ENCODE results near the gene LARP4.
A peak's percentile ranks its signal among the peaks of the same experiment; 100 is the strongest.
"Not testable (repeated sequence)": the region's sequence is repeated elsewhere in the genome, so short reads cannot be mapped to it uniquely, and the experiment has no call there.

Gene LARP4

DNA sequence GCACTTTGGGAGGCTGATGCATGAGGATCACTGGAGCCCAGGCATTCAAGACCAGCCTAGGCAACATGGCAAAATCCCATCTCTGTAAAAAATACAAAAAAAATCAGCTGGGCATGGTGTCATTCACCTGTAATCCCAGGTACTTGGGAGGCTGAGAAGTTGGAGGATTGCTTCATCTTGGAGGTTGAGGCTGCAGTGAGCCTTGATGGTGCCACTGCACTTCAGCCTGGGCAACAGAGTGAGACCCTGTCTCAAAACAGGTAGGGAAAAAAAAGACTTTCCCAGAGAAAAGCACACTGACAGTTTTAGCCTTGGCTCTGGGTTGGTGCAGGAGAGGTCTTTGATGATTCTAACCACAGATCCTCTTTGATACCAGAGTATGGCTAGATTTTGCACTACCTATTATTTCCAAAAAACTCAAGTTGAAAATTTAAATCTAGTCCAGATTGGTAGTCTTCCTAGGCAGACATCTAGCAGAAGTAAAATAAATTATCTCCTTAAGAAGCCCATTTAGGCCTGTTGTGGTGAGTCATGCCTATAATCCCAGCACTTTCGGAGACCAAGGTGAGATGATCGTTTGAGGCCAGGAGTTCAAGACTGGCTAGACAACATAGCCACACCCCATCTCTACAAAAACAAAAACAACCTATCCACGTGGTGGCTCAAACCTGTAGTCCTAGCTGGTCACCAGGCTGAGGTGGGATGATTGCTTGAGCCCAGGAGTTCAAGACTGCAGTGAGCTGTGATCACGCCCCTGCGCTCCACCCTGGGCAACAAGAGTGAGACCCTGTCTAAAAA is 18.6 kb downstream of the LARP4 start:
- DNase-seq (ENCODE audit: insufficient read length, low spot score), result no peak
- no peak for TF ChIP-seq POLR2A (IDR thresholded peaks at IDR 0.05; ENCODE audit: low read depth, low read length)
- FAIRE-seq, result no peak

DNA sequence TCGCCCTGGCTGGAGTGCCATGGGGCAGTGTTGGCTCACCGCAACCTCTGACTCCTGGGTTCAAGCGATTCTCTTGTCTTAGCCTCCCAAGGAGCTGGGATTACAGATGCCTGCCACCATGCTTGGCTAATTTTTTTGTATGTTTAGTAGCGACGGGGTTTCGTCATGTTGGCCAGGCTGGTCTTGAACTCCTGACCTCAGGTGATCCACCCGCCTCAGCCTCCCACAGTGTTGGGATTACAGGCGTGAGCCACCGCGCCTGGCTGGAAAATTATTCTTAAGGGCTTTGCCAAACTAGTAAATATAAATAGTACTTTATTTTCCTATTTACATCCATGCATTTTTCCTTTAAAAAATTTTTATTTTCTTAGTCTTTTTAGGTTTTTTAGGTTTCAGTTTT is 22.2 kb downstream of the LARP4 start:
- not testable (repeated sequence) for FAIRE-seq

DNA sequence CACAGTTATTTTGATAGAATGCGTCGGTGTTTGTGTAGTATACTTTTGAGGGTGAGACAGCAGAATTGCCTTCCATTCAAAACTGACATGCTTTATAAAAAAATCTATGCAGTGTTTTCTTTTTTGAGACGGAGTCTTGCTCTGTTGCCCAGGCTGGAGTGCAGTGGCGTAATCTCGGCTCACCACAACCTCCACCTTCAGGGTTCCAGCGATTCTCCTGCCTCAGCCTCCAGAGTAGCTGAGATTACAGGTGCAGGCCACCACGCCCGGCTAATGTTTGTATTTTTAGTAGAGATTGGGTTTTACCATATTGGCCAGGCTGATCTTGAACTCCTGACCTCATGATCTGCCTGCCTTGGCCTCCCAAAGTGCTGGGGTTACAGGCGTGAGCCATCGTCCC is 22.7 kb downstream of the LARP4 start:
- not testable (repeated sequence) for DNase-seq (ENCODE audit: insufficient read length, low spot score); FAIRE-seq

More for the DNA sequence above, 22.2 kb downstream of the LARP4 start:
- not testable (repeated sequence) for DNase-seq (ENCODE audit: insufficient read length, low spot score)

DNA sequence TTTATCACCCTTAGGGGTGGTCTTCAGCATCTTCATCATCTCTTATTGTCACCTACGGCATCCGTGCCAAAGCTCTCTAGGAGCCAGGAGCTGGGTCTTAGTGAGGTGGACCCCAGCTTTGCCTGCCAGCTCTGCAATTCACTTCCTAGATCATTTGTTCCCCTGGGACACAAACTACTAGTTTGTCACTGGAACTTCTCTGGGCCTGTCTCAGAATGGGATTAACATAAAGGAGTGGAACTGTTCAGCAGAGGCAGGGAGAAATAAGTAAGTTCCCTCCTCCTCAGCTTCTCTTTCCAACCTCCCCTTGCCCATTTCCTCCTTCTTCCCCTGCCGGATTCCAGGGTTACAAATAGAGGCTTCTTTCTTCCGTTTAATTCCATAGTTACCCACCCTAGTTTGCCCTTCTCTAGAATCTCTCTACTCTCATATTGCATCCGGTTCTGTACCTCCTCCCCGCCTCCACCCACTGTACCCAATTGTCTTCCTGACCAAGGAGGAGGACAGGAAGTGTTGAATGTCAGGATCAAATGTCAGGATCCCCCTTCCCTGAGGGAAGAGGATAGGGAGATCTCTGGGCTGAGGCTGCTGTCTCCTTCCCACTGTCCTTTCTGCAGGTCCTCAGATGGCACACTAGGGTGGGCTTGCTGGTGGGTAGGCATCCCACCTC is 25.0 kb downstream of the LARP4 start:
- FAIRE-seq, result no peak
- TF ChIP-seq POLR2A (IDR thresholded peaks at IDR 0.05; ENCODE audit: low read depth, low read length), result no peak
- DNase-seq (ENCODE audit: insufficient read length, low spot score), result no peak

DNA sequence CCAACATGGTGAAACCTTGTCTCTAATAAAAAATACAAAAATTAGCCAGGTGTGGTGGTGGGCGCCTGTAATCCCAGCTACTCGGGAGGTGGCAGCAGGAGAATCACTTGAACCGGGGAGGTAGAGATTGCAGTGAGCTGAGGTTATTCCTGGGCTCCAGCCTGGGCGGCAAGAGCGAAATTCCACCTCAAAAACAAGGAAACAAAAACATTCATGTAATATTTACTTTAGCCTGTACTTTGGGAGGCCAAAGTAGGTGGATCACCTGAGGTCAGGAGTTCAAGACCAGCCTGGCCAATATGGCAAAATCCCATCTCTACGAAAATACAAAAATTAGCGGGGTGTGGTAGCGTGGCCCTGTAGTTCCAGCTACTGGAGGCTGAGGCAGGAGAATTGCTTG is 31.0 kb downstream of the LARP4 start:
- DNase-seq (ENCODE audit: insufficient read length, low spot score); FAIRE-seq: not testable (repeated sequence)

DNA sequence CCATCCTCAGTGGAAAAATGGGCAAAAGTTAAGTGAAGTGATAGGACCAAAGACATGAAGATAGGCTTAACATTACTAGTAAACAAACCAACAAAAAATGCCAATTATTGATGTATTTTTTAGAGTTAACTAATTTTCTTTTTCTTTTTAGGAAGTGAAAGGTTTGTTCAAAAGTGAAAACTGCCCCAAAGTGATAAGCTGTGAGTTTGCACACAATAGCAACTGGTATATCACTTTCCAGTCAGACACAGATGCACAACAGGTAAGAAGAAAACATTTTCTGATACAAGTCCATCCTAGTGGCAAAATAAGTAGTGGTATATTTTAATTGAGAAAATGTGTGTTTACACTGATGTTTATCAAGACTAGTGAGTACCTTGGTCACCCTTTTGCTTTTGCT is 39.6 kb downstream of the LARP4 start:
- TF ChIP-seq POLR2A (IDR thresholded peaks at IDR 0.05; ENCODE audit: low read depth, low read length), result no peak
- no peak for DNase-seq (ENCODE audit: insufficient read length, low spot score)
- FAIRE-seq, result no peak

DNA sequence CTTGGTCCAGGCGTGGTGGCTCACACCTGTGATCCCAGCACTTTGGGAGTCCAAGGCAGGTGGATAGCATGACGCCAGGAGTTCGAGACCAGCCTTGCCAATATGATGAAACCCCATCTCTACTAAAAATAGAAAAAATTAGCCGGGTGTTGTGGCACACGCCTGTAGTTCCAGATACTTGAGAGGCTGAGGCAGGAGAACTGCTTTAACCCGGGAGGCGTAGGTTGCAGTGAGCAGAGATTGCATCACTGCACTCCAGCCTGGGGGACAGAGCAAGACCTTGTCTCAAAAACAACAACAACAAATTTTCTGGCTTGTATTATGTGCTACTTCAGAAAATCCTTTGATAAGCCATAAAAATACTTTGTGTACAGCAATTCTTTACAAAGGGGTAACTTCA is 41.1 kb downstream of the LARP4 start:
- FAIRE-seq (no peak), DNase-seq (ENCODE audit: insufficient read length, low spot score) (no peak)
- TF ChIP-seq POLR2A (IDR thresholded peaks at IDR 0.05; ENCODE audit: low read depth, low read length), result no peak

DNA sequence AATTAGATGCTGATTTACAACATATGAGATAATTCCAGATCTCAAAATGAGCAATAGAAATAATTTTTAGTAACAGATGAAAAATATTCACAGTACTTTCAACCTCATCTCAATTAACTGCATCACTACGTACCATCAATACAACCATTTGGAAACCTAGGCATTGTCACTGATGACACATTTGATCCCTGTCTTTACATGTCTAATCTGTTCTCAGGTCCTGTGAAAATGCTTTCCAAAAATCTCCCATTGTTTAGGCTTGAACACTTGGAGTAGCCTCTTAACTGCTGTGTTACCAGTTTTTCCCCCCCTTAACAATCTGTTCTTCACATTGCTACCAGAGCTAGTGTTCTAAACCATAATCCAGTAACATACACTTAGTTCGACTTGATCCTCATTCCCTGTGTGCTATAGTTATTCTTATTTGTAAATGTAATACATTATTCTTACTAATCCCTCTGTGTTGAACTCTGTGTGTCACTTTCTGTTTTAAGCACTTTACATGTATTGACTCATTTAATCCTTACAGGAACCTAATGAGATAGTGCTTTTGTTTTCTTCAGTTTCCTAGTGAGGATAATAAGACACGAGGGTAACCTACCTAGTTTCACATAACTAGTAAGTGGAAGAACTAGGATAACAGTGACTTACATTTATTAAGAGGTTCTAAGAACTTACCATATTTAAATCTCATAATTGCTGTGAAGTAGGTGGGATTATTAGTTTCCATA is 41.7 kb downstream of the LARP4 start:
- FAIRE-seq (peak; percentile 23), DNase-seq (ENCODE audit: insufficient read length, low spot score) (no peak)
- no peak for TF ChIP-seq POLR2A (IDR thresholded peaks at IDR 0.05; ENCODE audit: low read depth, low read length)

DNA sequence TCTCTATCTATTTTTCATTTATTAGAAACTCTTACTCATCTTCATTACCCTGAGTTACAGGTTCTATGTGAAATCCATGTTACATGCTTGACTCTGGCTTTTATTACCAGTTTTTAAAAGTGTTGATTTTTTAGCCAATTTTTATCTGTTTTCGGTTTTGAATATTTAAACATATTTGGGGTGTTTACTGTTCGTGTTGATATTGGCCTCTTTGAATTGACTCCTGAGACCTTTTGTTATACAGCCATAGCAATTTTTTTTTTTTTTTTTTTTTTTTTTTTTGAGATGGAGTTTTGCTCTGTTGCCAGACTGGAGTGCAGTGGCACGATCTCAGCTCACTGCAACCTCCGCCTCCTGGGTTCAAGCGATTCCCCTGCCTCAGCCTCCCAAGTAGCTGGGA is 49.0 kb downstream of the LARP4 start:
- not testable (repeated sequence) for DNase-seq (ENCODE audit: insufficient read length, low spot score); FAIRE-seq

DNA sequence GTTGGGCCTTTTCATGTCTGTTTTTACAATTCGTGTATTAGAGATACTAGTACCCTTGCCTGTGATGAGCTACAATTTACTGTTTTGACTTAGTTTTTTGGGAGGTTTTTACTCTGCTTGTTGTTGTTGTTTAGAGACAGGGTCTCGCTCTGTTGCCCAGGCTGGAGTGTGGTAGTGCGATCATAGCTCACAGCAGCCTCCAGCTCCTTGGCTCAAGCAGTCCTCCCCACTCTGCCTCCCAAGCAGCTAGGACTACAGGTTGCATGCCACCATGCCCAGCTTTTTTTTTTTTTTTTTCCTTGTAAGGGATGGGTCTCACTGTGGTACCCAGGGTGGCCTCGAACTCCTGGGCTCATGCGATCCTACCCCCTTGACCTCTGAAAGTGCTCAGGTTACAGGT is 52.1 kb downstream of the LARP4 start:
- no peak for DNase-seq (ENCODE audit: insufficient read length, low spot score)
- no peak for TF ChIP-seq POLR2A (IDR thresholded peaks at IDR 0.05; ENCODE audit: low read depth, low read length)
- FAIRE-seq, result no peak

DNA sequence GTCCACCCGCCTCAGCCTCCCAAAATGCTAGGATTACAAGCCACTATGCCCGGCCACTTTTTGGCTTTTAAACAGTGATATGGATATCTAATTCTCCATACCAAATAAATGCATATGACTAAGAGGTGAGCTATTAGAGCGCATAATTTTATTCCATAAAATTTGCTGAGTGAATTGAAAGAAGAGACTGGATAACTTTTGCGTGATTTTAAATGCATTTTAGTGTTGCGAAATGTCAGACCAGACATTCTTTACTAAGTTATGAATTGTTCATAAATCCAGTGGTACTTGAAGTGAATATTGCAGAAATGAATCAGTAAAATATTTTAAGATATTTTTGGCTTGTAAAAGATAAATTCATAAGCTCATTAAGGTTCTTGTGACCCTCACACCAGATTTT is 53.2 kb downstream of the LARP4 start:
- FAIRE-seq (no peak), DNase-seq (ENCODE audit: insufficient read length, low spot score) (no peak)
- TF ChIP-seq POLR2A (IDR thresholded peaks at IDR 0.05; ENCODE audit: low read depth, low read length), result no peak

DNA sequence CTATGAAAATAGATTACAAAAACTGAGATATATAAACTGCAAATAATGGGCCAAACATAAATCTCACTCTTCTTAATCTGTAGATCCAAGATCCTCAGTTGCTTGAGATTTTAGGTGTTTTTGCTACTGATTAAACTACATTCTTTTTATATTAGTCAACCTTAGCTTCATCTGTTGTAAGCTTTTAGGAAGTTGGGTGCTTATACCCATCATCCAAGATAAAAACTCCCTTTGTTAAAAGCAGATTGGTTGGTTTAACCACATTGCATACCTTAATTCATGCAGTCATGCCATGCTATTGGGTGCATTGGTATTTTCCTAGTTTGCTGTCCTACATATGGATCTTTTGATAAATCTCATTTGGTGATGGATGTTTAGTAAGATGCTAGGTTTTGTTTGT is 57.9 kb downstream of the LARP4 start:
- peak; percentile 20 for FAIRE-seq
- DNase-seq (ENCODE audit: insufficient read length, low spot score), result peak; percentile 15

DNA sequence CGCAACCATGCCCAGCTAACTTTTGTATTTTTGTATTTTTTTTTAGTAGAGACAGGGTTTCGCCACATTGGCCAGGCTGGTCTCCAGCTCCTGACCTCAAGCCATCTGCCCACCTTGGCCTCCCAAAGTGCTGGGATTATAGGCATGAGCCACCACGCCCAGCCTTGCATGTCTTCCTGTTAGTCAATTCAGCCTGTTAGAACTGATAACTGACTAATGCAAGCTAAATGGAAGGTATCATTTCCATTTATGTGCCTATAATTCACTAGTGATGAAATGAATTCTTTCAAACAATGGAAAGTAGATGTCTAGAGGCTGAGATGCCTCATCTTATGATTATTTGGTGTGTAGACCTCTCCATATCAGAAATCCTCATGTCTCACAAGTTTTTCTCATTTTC is 66.8 kb downstream of the LARP4 start:
- no peak for FAIRE-seq

More for the DNA sequence above, 57.9 kb downstream of the LARP4 start:
- TF ChIP-seq POLR2A (IDR thresholded peaks at IDR 0.05; ENCODE audit: low read depth, low read length), result no peak

DNA sequence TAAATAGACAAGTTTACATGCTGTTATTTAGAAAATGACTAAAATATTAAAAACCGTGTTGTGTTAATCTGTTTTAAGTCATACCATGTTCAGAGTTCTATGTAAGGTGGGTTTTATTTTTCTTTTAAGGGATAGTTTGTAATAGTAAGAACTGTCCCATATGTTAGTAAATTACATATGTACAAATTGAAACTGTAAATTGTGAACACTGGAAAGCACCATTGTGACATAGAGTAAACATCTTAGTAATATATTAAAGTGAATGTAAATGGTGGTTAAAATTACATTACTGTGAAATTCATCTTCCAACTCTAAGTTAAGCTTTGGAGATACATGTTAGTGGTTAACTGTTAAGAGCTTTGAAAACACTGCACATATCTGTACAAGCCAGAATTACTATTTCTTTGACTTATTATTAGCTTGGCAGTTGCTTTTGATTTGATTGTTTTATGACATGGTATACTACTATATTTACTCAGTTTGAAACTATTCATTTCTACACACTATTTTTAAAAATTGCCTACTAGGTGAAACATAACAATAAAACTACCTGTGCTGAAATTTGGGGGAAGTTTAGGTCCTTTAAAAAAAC is 76.7 kb downstream of the LARP4 start:
- FAIRE-seq (no peak), DNase-seq (ENCODE audit: insufficient read length, low spot score) (no peak)
- no peak for TF ChIP-seq POLR2A (IDR thresholded peaks at IDR 0.05; ENCODE audit: low read depth, low read length)

More for the DNA sequence above, 66.8 kb downstream of the LARP4 start:
- TF ChIP-seq POLR2A (IDR thresholded peaks at IDR 0.05; ENCODE audit: low read depth, low read length), result no peak
- no peak for DNase-seq (ENCODE audit: insufficient read length, low spot score)
